Keratinocyte (primary cell): Measurements from ENCODE around the gene SLCO3A1. TPM values are rescaled to one million over a fixed set of nuclear protein-coding genes. Genes with fewer than 3 reads are reported as not detected.

Experiments
- DNase-seq: peaks from one replicate; pipeline ENCODE4 v3.0.0-alpha.2; 2011; ENCODE audit warnings: low read depth, missing footprints, low spot score
- FAIRE-seq: peaks from 2 replicates; lab custom pipeline; 2011; peaks lifted over from hg19 to GRCh38; lab: Jason Lieb, UNC
- H2AFZ ChIP-seq: 2 replicates; pipeline ENCODE4 v1.6.0; 2012; ENCODE audit warnings: low read length, control low read depth, inconsistent platforms; ENCODE audit not compliant: control insufficient read depth
- H3K27ac ChIP-seq: 2 replicates; pipeline ENCODE4 v1.5.1; 2011; ENCODE audit warnings: low read length; ENCODE audit not compliant: control insufficient read depth, insufficient read depth
- H3K27me3 ChIP-seq: 3 replicates; pipeline ENCODE4 v1.6.0; 2011; ENCODE audit warnings: low read length; ENCODE audit not compliant: control insufficient read depth, insufficient read depth; ENCODE audit errors: extremely low read depth
- H3K36me3 ChIP-seq, 2 experiments: 2 replicates in 1 of 2; 3 replicates in 1 of 2; pipeline ENCODE4 v1.5.1; 2011; ENCODE audit warnings: low read length in 2 of 2, mild to moderate bottlenecking in 1 of 2; ENCODE audit not compliant: control insufficient read depth in 2 of 2, insufficient read depth in 2 of 2; ENCODE audit errors: extremely low read depth in 1 of 2
- H3K4me1 ChIP-seq: 3 replicates; pipeline ENCODE4 v1.5.1; 2011; ENCODE audit warnings: low read length; ENCODE audit not compliant: control insufficient read depth, insufficient read depth; ENCODE audit errors: extremely low read depth
- H3K4me2 ChIP-seq: 3 replicates; pipeline ENCODE4 v1.6.0; 2011; ENCODE audit warnings: low read depth, low read length; ENCODE audit not compliant: control insufficient read depth, insufficient read depth; ENCODE audit errors: extremely low read depth
- H3K4me3 ChIP-seq, 3 experiments: fragments of 200-600 bp in 1 of 3; sonication (generic) in 1 of 3; 2 replicates in 2 of 3; 3 replicates in 1 of 3; pipeline ENCODE4 v1.5.1; 2011 to 2016; ENCODE audit warnings: low read length in 3 of 3, mild to moderate bottlenecking in 3 of 3, control low read depth in 2 of 3, inconsistent platforms in 1 of 3, low read depth in 1 of 3, mixed read lengths in 1 of 3, mixed run types in 1 of 3, moderate library complexity in 1 of 3; ENCODE audit not compliant: control insufficient read depth in 2 of 3, insufficient read depth in 2 of 3; ENCODE audit errors: extremely low read depth in 1 of 3
- H3K79me2 ChIP-seq: 2 replicates; pipeline ENCODE4 v1.6.0; 2012; ENCODE audit warnings: low read length; ENCODE audit not compliant: control insufficient read depth, insufficient read depth
- H3K9ac ChIP-seq: 3 replicates; pipeline ENCODE4 v1.6.0; 2011; ENCODE audit warnings: low read length; ENCODE audit not compliant: control insufficient read depth, insufficient read depth; ENCODE audit errors: extremely low read depth
- H3K9me1 ChIP-seq: 3 replicates; pipeline ENCODE4 v1.6.0; 2011; ENCODE audit warnings: low read length; ENCODE audit not compliant: control insufficient read depth, insufficient read depth; ENCODE audit errors: extremely low read depth
- H3K9me3 ChIP-seq: 2 replicates; pipeline ENCODE4 v1.5.1; 2012; ENCODE audit warnings: low read depth, low read length; ENCODE audit not compliant: control insufficient read depth
- H4K20me1 ChIP-seq: 3 replicates; pipeline ENCODE4 v1.6.0; 2011; ENCODE audit warnings: low read length; ENCODE audit not compliant: control insufficient read depth, insufficient read depth; ENCODE audit errors: extremely low read depth
- EZH2 ChIP-seq: IDR thresholded peaks from one replicate; pipeline ENCODE4 v1.6.1; 2012; ENCODE audit warnings: inconsistent platforms, mild to moderate bottlenecking, low read length, moderate library complexity
- dilution Hi-C: fragments of 300-500 bp; cut with MboI; formaldehyde crosslinking; loops from one replicate; pipeline ENCODE4 v1.7.0; 2020; ENCODE audit warnings: low sequenced_read_pairs; ENCODE audit not compliant: extremely low pct_ligation_motif_present
- polyA plus RNA-seq, 5 experiments: library from polyadenylated mRNA; depleted of rRNA in 3 of 5; stranded (reverse) in 3 of 5; stranded (forward) in 1 of 5; unstranded in 1 of 5; fragments of >200 nt; gene quantifications; 1 replicate in 1 of 5; 2 replicates in 3 of 5; 3 replicates in 1 of 5; pipeline versions ENCODE4 v1.2.1 to v1.2.3, GENCODE V29; 2011 to 2012; ENCODE audit warnings: missing spikeins in 2 of 5, low read depth in 1 of 5, low replicate concordance in 1 of 5
- TF ChIP-seq, protein P1 (sequence below), 3 experiments: IDR thresholded peaks in 1 of 3; conservative IDR thresholded peaks in 1 of 3; optimal IDR thresholded peaks in 1 of 3; 2 replicates in 2 of 3; 3 replicates in 1 of 3; pipeline versions ENCODE3 to v1.5.1; 2011; ENCODE audit warnings: low read length in 3 of 3, mild to moderate bottlenecking in 3 of 3, moderate library complexity in 2 of 3, control low read depth in 1 of 3, inconsistent platforms in 1 of 3; ENCODE audit not compliant: insufficient read depth in 2 of 3; ENCODE audit errors: extremely low read depth in 1 of 3

Gene SLCO3A1
- polyA plus RNA-seq, 1 donor (not counting 4 experiments of a cell fraction or from before 2014, with no cell fraction given), result 21.3 TPM

DNA sequence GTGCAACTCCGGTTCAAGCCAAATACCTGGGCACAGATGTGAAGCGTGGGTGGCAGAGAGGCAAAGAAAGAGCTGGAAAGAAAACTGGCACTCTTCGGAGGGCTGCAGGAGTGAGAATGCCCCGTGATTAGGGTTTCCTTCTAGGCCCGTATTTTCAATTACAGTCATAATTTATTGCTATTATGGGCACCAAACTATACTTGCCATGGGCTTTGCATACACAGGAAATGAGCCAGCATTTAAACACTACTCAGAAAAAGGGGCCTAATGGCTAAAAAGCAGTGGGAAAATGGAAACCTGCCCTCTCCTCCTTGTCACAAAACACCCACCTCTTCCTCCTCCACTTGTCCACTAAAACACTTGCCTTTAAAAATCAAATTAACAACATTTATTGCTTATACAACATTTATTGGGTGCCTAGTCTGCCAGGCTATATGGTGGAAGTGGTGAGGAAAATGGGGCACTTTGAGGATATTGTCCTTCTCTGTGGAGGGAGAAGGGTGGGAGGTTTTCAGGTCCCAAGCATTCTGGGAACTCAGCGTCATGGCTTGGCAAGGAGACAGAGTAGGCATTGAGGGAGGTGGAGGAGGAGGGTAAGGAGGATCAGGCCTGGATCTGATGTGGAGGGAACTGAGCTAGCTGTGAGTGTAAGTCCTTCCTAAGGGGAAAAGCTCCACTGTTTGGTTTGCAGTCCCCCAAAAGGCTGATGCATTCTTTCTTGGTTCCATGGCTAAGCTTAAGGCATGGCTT, 160.9 kb downstream of the SLCO3A1 start:
- Histone ChIP-seq H3K9me1 (peaks cover 4% of the 10 kb centered on the region), H3K27ac (no peak overlapping the region), H3K9ac (no peak overlapping the region), H3K4me1 (peaks cover 28% of the 10 kb centered on the region), H2AFZ (no peak overlapping the region), H3K27me3 (no peaks in the 10 kb centered on the region), H3K36me3 (no peaks in the 10 kb centered on the region), H3K9me3 (no peaks in the 10 kb centered on the region), H3K79me2 (peaks cover 20% of the 10 kb centered on the region), H4K20me1 (no peaks in the 10 kb centered on the region), H3K4me3 (no peak overlapping the region), H3K4me2 (no peak overlapping the region)
- FAIRE-seq, result no peak
- dilution Hi-C loops, result no loop called here
- TF ChIP-seq, protein P1, sequence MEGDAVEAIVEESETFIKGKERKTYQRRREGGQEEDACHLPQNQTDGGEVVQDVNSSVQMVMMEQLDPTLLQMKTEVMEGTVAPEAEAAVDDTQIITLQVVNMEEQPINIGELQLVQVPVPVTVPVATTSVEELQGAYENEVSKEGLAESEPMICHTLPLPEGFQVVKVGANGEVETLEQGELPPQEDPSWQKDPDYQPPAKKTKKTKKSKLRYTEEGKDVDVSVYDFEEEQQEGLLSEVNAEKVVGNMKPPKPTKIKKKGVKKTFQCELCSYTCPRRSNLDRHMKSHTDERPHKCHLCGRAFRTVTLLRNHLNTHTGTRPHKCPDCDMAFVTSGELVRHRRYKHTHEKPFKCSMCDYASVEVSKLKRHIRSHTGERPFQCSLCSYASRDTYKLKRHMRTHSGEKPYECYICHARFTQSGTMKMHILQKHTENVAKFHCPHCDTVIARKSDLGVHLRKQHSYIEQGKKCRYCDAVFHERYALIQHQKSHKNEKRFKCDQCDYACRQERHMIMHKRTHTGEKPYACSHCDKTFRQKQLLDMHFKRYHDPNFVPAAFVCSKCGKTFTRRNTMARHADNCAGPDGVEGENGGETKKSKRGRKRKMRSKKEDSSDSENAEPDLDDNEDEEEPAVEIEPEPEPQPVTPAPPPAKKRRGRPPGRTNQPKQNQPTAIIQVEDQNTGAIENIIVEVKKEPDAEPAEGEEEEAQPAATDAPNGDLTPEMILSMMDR (optimal IDR thresholded peaks at IDR 0.05 in 1 of 3, IDR thresholded peaks at IDR 0.05 in 1 of 3, conservative IDR thresholded peaks at IDR 0.05 in 1 of 3; ENCODE audit: extremely low read depth in 1 of 3, insufficient read depth in 2 of 3, low read length in 3 of 3), result no peak
- no peak for TF ChIP-seq EZH2
- DNase-seq, result no peak

DNA sequence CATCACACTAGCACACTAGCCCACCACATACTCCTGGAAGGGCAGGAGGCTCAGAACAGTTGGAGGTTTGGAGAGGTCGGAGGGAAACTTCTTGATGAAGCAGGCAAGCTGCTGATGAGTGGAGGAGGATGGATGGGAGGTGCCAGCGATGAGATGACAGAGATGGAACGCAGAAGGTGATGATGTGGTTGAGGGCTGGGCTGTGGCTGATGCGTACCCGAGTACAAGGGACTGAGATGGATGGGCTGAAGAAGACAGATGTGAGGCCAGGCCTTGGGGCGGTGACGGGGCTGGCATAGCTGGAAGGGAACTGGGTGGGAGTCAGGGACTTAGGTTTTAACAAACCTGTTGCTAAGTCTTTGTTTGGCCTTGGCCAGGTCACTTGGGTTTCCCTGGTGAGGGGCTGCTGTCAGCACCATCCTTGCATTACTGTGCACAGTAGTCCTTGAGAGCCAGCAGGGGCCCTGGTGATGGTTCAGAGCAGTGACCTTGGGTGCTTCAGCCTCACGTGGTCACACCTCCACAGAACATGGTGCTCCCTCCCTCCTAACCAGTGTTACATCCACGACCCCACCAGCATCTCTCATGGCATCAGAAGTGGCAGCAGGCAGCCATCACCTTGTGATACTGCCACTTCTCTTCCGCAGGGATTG, 164.5 kb downstream of the SLCO3A1 start:
- DNase-seq (no peak), FAIRE-seq (no peak)
- dilution Hi-C loops, result no loop called here
- Histone ChIP-seq H3K4me1 (peaks cover 12% of the 10 kb centered on the region), H3K9ac (peak overlapping the region; percentile 36), H3K4me2 (no peak overlapping the region), H3K27me3 (no peaks in the 10 kb centered on the region), H3K4me3 (no peak overlapping the region), H2AFZ (no peak overlapping the region), H4K20me1 (no peaks in the 10 kb centered on the region), H3K36me3 (no peaks in the 10 kb centered on the region), H3K27ac (peak overlapping the region; percentile 13), H3K9me1 (no peaks in the 10 kb centered on the region), H3K79me2 (peaks cover 26% of the 10 kb centered on the region), H3K9me3 (no peaks in the 10 kb centered on the region)
- TF ChIP-seq, protein P1 (optimal IDR thresholded peaks at IDR 0.05 in 1 of 3, IDR thresholded peaks at IDR 0.05 in 1 of 3, conservative IDR thresholded peaks at IDR 0.05 in 1 of 3; ENCODE audit: extremely low read depth in 1 of 3, insufficient read depth in 2 of 3, low read length in 3 of 3), result no peak
- TF ChIP-seq EZH2, result no peak
